Cardiac fibroblast (primary cell): ENCODE results near the gene RIN1.
A peak's percentile ranks its signal among the peaks of the same experiment; 100 is the strongest.

ENCODE experiments used
- DNase-seq, 2 donors: peaks; one replicate each; pipeline versions ENCODE4 v3.0.0 to v3.0.0-alpha.2; 2010; ENCODE audit warnings: low read depth in 2 of 2
- H3K4me3 ChIP-seq, 2 donors: replicated peaks in 1 of 2; 1 replicate in 1 of 2; 2 replicates in 1 of 2; pipeline ENCODE4 v1.5.1; 2011; ENCODE audit warnings: low read depth in 2 of 2, low read length in 2 of 2, mild to moderate bottlenecking in 2 of 2, moderate library complexity in 1 of 2
- TF ChIP-seq, protein P1 (sequence below): IDR thresholded peaks from one replicate; pipeline ENCODE4 v1.5.1; 2011; ENCODE audit warnings: low read depth, mild to moderate bottlenecking, low read length, inconsistent platforms

RIN1 gene

DNA sequence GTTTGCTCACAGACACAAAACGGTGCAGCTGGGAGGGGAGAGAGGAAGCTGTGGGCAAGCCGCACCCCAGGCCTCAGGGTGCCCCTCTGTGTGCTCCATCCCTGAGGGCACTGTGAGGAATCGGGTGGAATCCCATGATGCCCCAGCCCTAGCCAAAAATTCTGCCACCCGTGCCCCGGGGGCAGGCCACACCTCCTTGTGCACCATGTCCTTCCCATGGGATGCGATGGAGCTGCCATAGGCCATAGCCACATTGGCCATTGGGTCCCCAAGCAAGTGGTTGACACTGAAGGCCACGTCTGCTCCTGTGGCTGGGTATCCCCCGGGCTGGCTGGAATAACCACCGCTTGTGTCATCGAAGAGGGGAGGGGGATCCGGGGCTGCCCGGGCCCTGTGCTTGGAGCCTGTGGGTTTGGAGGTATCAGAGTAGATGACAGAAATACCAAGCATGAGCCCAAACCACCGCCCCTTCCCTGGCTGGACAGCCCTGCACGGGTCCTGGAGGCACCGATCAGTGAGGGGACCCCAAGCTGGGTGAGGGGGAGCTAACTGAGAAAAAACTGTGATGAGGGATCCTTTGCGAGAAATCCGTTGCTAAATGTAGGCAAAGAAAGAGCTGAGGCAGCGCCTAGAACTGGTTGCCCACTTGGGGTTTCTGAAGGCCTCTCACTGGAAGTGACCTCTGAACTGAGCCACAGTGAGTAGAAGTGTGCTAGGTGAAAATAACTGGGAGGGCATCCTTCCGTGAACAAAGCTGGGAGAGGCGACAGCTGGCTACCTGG, 48.2 kb downstream of the RIN1 start:
- no peak for DNase-seq
- TF ChIP-seq, protein P1, sequence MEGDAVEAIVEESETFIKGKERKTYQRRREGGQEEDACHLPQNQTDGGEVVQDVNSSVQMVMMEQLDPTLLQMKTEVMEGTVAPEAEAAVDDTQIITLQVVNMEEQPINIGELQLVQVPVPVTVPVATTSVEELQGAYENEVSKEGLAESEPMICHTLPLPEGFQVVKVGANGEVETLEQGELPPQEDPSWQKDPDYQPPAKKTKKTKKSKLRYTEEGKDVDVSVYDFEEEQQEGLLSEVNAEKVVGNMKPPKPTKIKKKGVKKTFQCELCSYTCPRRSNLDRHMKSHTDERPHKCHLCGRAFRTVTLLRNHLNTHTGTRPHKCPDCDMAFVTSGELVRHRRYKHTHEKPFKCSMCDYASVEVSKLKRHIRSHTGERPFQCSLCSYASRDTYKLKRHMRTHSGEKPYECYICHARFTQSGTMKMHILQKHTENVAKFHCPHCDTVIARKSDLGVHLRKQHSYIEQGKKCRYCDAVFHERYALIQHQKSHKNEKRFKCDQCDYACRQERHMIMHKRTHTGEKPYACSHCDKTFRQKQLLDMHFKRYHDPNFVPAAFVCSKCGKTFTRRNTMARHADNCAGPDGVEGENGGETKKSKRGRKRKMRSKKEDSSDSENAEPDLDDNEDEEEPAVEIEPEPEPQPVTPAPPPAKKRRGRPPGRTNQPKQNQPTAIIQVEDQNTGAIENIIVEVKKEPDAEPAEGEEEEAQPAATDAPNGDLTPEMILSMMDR: no peak
- H3K4me3 ChIP-seq: peak overlapping the region; percentile 78 to 85

DNA sequence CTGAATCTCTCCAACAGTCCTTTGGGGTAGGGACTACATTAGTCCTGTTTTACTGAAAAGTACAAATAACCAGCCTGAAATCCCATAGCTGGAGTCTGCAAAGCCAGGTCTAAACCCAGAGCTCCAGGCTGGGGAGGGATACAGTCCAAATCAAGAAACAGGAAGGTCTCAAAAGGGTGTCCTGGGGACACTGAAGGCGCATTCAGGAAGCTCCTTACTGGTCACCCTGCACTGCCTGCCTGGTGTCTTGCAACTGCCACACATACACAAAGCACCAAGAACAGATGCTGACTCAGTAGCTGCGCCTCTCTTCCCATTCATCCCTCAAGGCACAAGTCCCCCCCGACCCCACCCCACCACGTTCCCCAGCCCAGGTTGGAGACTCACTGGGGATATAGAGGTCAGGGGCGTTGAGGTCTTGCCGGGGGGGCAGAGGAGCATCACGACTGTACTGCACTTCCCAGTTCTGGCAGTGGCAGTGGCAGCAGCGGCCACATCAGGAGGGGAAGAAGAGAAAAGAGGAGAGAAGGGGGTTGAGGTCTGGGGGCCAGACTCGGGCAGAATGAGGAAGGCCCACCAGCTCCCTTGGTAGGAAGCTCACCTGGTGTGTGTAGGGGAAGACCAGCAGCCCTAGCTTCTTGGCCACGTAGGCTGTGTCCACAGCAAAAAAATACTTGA, 48.9 kb downstream of the RIN1 start:
- H3K4me3 ChIP-seq: peak overlapping the region in 1 of 2 donors; percentile 85
- no peak for DNase-seq

DNA sequence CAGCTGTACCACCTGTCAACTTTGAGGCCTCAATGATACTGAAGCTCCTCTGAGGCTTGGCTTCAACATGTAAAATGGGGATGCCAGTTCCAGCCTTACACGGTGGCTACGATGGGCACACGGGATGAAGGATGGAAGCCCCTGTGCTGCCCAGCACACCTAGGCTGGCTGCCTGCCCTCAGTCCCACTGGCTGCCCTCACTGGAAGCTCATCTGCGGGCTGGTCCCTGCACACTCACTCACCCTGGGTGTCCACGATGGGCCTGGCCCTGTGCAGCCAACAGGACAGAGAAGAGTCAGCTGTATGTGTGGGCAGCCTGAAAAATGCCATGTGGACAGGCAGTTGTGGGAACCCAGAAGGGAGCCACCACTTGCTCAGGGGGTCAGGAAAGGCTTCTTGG, 49.5 kb downstream of the RIN1 start:
- TF ChIP-seq, protein P1: no peak
- no peak for DNase-seq
- no peak overlapping the region for H3K4me3 ChIP-seq

More for the DNA sequence above, 48.9 kb downstream of the RIN1 start:
- TF ChIP-seq, protein P1: no peak

DNA sequence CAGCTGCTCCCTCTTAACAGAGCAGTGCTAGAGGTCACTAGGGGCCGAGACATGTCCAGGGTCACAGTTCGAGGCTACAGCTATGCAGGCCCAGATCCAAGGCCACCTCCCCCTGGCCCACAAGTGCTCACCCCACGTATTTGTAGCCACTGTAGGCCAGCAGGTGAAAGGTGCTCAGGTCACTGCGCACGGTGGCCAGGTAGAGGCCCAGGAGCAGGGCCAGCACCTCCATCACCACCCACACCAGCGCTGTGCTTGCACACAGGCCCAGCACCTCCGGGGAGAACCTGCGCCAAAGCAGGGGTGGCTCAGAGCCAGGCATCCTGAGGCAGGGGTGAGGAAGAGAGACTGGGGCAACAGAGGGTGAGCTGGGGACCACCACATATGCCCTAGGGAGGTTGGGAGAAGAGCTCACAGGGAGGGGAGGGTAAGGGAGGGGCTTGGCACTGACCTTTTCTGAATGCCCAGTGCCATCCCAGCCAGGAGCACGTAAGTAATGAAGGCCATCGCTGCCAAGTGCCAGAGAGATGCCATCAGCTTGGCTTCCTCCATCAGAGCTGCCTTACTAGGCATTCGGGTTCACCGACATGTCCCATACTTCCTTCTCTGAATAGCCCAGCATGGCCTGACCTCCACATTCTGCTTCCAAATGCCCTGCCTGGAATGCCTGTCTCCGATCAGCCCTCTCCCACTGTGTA, 50.8 kb downstream of the RIN1 start:
- TF ChIP-seq, protein P1: no peak

DNA sequence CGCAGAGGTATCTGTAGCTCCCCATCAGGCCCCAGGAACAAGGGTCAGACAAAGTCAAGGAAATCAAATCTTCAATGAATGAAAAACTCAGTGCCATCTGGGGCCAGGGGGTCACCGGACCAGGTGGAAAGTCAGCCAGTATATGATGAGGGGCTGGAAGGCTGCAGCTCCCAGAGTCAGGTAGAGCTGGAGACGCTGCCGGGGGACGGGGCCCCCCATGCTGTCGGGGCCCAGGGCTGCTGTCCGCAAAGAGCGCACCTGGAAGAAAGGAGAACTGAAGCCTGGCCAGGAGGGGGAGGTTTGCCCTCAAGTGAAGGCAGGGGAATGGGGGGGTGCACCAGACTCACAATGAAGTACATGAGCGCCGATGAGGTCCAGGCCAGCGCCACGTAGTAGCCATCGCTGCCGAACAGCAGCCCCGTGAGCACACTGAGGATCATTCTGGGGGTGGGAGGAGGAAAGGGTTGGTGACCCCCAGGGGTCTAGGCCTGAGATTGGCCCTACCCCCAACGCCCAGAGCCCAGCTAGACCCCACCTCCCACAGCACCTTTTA, 51.6 kb downstream of the RIN1 start:
- H3K4me3 ChIP-seq: no peak overlapping the region
- TF ChIP-seq, protein P1: no peak
- DNase-seq: no peak

More for the DNA sequence above, 50.8 kb downstream of the RIN1 start:
- DNase-seq: no peak
- H3K4me3 ChIP-seq: no peak overlapping the region

DNA sequence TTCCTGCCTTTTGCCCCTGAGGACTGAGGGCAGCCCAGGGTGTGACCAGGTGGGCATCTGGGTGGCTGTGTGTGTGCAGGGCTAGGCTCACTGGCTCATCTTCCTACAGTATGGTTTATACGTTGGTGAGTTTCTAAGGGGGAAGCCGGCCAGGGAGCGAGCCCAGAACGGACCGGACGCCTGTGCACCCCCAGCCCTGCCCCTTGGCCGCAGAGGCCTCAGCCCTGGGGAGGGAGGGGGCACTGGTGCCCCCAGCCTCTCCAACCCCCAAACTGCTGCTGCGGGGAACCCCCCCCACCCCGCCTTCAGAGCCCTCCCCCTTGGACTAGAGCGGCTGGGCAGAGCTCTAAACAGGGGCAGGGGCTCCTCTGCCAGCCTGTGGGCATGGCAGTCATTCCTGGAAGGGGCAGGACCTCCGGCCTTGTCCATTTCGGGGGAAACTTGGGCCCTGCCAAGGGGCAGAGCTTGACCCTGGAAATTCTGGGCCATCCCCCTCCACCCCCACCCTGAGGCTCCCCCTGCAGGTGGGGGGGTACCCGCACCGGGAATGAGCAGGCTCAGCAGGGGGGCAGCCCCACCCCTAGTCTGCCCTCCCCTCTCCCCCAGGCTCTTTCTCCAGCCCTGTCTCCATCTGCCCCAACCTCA, 52.7 kb downstream of the RIN1 start:
- DNase-seq: no peak
- H3K4me3 ChIP-seq: no peak overlapping the region
- TF ChIP-seq, protein P1: no peak
